Medulla oblongata (tissue), 1 donor: Measurements from ENCODE around the gene MAD2L1.
A peak's percentile ranks its signal among the peaks of the same experiment; 100 is the strongest.

Experiments used
- DNase-seq: peaks from one replicate; pipeline ENCODE4 v3.0.0-alpha.2; 2015; ENCODE audit errors: extremely low spot score

The MAD2L1 gene

GRCh38 chr4:120059036-120059435 is 7.6 kb downstream of the MAD2L1 start:
- no peak for DNase-seq

GRCh38 chr4:120057416-120057815 is 9.2 kb downstream of the MAD2L1 start:
- DNase-seq = no peak

GRCh38 chr4:120056246-120056645 is 10.4 kb downstream of the MAD2L1 start:
- DNase-seq = no peak

- DNase-seq = no peak
Observed at GRCh38 chr4:120055795-120056194, 10.9 kb downstream of the MAD2L1 start.

GRCh38 chr4:120055162-120055561 is 11.5 kb downstream of the MAD2L1 start:
- no peak for DNase-seq

- DNase-seq = no peak
Observed at GRCh38 chr4:120053911-120054310, 12.7 kb downstream of the MAD2L1 start.

GRCh38 chr4:120052856-120053255 is 13.8 kb downstream of the MAD2L1 start:
- DNase-seq = peak; percentile 54

GRCh38 chr4:120051253-120051652 is 15.4 kb downstream of the MAD2L1 start:
- no peak for DNase-seq

- DNase-seq = peak; percentile 91
Observed at GRCh38 chr4:120049732-120050494, 16.7 kb downstream of the MAD2L1 start.

GRCh38 chr4:120043828-120044227 is 22.8 kb downstream of the MAD2L1 start:
- no peak for DNase-seq

GRCh38 chr4:120037411-120037810 is 29.2 kb downstream of the MAD2L1 start:
- no peak for DNase-seq

GRCh38 chr4:120034913-120035312 is 31.7 kb downstream of the MAD2L1 start:
- DNase-seq = no peak

GRCh38 chr4:120026853-120027252 is 39.8 kb downstream of the MAD2L1 start:
- no peak for DNase-seq

- no peak for DNase-seq
Observed at GRCh38 chr4:120025516-120025915, 41.1 kb downstream of the MAD2L1 start.

- DNase-seq = no peak
Observed at GRCh38 chr4:120018786-120019185, 47.9 kb downstream of the MAD2L1 start.

GRCh38 chr4:120017939-120018692 is 48.5 kb downstream of the MAD2L1 start:
- DNase-seq = no peak

GRCh38 chr4:120011725-120012124 is 54.9 kb downstream of the MAD2L1 start:
- DNase-seq = no peak

- DNase-seq = no peak
Observed at GRCh38 chr4:120010646-120011045, 56.0 kb downstream of the MAD2L1 start.

GRCh38 chr4:120009731-120010130 is 56.9 kb downstream of the MAD2L1 start:
- DNase-seq = no peak

- DNase-seq = no peak
Observed at GRCh38 chr4:120008957-120009356, 57.7 kb downstream of the MAD2L1 start.

GRCh38 chr4:120007896-120008436 is 58.7 kb downstream of the MAD2L1 start:
- no peak for DNase-seq

- no peak for DNase-seq
Observed at GRCh38 chr4:120007191-120007871, 59.3 kb downstream of the MAD2L1 start.
